Peyer's patch (tissue), 4 donors: ENCODE results near the gene TRERF1. TPM values are rescaled to one million over a fixed set of nuclear protein-coding genes. Genes with fewer than 3 reads are reported as not detected.
"Not testable (repeated sequence)": the region's sequence is repeated elsewhere in the genome, so short reads cannot be mapped to it uniquely, and the experiment has no call there.

Experiments used
- DNase-seq, 3 donors: peaks; one replicate each; pipeline ENCODE4 v3.0.0-alpha.2; 2017 to 2019
- H3K27ac ChIP-seq, 4 donors: fragments of 200-600 bp; sonication (generic); one replicate each; pipeline ENCODE4 v1.5.1; 2016 to 2019
- H3K27me3 ChIP-seq, 2 donors: fragments of 200-600 bp; sonication (generic); one replicate each; pipeline ENCODE4 v1.5.1; 2019
- H3K36me3 ChIP-seq, 3 donors: fragments of 200-600 bp; sonication (generic); one replicate each; pipeline ENCODE4 v1.5.1; 2016 to 2019
- H3K4me1 ChIP-seq, 4 donors: fragments of 200-600 bp; sonication (generic); one replicate each; pipeline ENCODE4 v1.5.1; 2016 to 2019
- H3K4me3 ChIP-seq, 4 donors: fragments of 200-600 bp; sonication (generic); 1 replicate in 3 of 4; 2 replicates in 1 of 4; pipeline ENCODE4 v1.5.1; 2016 to 2019; ENCODE audit warnings: mild to moderate bottlenecking in 1 of 4
- H3K9me3 ChIP-seq, 4 donors: fragments of 200-600 bp; sonication (generic); one replicate each; pipeline ENCODE4 v1.5.1; 2016 to 2019; ENCODE audit warnings: mild to moderate bottlenecking in 1 of 4
- CTCF ChIP-seq, 6 experiments: fragments of 450-650 bp in 4 of 6; fragments of 200-600 bp in 2 of 6; sonication (generic) in 1 of 6; IDR thresholded peaks; one replicate each; pipeline ENCODE4 v1.5.1; 2017 to 2019; ENCODE audit warnings: antibody characterized with exemption in 6 of 6, mild to moderate bottlenecking in 3 of 6, moderate library complexity in 1 of 6
- POLR2A ChIP-seq, 2 donors: fragments of 450-650 bp; IDR thresholded peaks; one replicate each; pipeline ENCODE4 v1.5.1; 2017; ENCODE audit warnings: antibody characterized with exemption in 2 of 2, mild to moderate bottlenecking in 2 of 2, moderate library complexity in 2 of 2
- total RNA-seq, 4 donors: library from RNA; depleted of rRNA; stranded (reverse); fragments of >200 nt; gene quantifications; one replicate each; pipeline ENCODE4 v1.1.0, GENCODE V29; 2016

Gene TRERF1
- total RNA-seq, 4 donors from 2014 or later: 4.6 to 28.1 (median 8.5) TPM

DNA sequence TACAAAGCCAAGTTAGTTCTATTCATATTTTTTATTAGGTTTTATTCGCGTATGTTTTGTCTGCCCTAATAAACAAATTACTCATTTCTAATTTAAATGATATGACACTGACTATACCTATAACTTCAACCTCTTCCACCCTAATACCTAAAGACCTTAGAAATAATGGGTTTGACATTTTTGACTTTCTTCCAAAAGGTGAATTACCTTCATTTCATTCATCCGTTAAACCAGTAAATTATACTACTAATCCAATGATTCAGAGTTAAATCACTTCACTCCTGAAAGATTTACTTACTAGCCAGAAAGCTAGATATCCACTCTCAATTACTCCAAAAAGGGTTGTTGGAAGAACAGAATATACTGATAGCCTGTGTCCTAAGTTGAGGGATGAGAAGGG is 239.3 kb downstream of the TRERF1 start:
- no peak for TF ChIP-seq CTCF (IDR thresholded peaks at IDR 0.05)
- TF ChIP-seq POLR2A (IDR thresholded peaks at IDR 0.05): no peak
- no peak for DNase-seq
- Histone ChIP-seq H3K4me3 (no peak overlapping the region), H3K27me3 (no peaks in the 10 kb centered on the region), H3K36me3 (peaks cover 0 to 57% (median 0%) of the 10 kb centered on the region in 3 donors), H3K4me1 (peaks cover 0 to 14% (median 0%) of the 10 kb centered on the region in 4 donors), H3K9me3 (no peaks in the 10 kb centered on the region), H3K27ac (no peak overlapping the region)

- no peak for DNase-seq
- Histone ChIP-seq H3K36me3 (peaks cover 0 to 65% (median 0%) of the 10 kb centered on the region in 3 donors), H3K27ac (no peak overlapping the region), H3K27me3 (no peaks in the 10 kb centered on the region), H3K4me3 (no peak overlapping the region), H3K9me3 (no peaks in the 10 kb centered on the region), H3K4me1 (peaks cover 0 to 8% (median 0%) of the 10 kb centered on the region in 4 donors)
- TF ChIP-seq CTCF (IDR thresholded peaks at IDR 0.05) (no peak), POLR2A (IDR thresholded peaks at IDR 0.05) (no peak)
Measured at GRCh38 chr6:42211726-42212125, 240.0 kb downstream of the TRERF1 start.

GRCh38 chr6:42210551-42210950 is 241.2 kb downstream of the TRERF1 start:
- Histone ChIP-seq H3K4me1 (no peaks in the 10 kb centered on the region), H3K27me3 (no peaks in the 10 kb centered on the region), H3K4me3 (no peak overlapping the region), H3K27ac (no peak overlapping the region), H3K9me3 (no peaks in the 10 kb centered on the region), H3K36me3 (peaks cover 0 to 71% (median 0%) of the 10 kb centered on the region in 3 donors)
- no peak for DNase-seq
- TF ChIP-seq CTCF (IDR thresholded peaks at IDR 0.05) (no peak), POLR2A (IDR thresholded peaks at IDR 0.05) (no peak)

- H3K27ac ChIP-seq, H3K4me3 ChIP-seq, H3K27me3 ChIP-seq, DNase-seq, H3K9me3 ChIP-seq: not testable (repeated sequence)
- Histone ChIP-seq H3K36me3 (peaks cover 0 to 62% (median 0%) of the 10 kb centered on the region in 3 donors), H3K4me1 (peaks cover 0 to 20% (median 0%) of the 10 kb centered on the region in 4 donors)
Measured at GRCh38 chr6:42207559-42207958, 244.2 kb downstream of the TRERF1 start.

DNA sequence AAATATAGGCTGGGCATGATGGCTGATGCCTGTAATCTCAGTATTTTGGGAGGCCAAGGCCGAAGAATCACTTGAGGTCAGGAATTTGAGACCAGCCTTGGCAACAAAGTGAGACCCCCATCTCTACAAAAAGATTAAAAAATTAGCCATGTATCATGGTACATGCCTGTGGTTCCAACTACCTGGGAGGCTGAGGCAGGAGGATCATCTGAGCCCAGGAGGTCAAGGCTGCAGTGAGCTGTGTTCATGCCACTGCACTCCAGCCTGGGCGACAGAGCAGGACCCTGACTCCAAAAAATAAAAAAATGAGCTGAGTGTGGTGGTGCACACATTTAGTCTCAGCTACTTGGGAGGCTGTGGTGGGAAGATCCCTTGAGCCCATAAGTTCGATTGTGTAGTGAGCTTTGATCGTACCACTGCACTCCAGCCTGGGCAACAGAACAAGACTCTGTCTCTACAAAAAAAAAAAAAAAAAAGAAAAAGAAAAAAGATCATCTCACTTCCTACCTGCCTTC is 246.9 kb downstream of the TRERF1 start:
- Histone ChIP-seq H3K27ac (peak overlapping the region in 2 of 4 donors; percentile 48 to 69), H3K9me3 (no peaks in the 10 kb centered on the region), H3K4me3 (no peak overlapping the region), H3K4me1 (peaks cover 0 to 20% (median 0%) of the 10 kb centered on the region in 4 donors), H3K27me3 (no peaks in the 10 kb centered on the region), H3K36me3 (peaks cover 0 to 37% (median 0%) of the 10 kb centered on the region in 3 donors)
- TF ChIP-seq POLR2A (IDR thresholded peaks at IDR 0.05) (no peak), CTCF (IDR thresholded peaks at IDR 0.05) (no peak)
- no peak for DNase-seq

- Histone ChIP-seq H3K27me3 (no peaks in the 10 kb centered on the region), H3K27ac (no peak overlapping the region), H3K4me3 (no peak overlapping the region), H3K4me1 (peaks cover 0 to 20% (median 0%) of the 10 kb centered on the region in 4 donors), H3K9me3 (no peaks in the 10 kb centered on the region), H3K36me3 (peaks cover 0 to 21% (median 0%) of the 10 kb centered on the region in 3 donors)
- TF ChIP-seq POLR2A (IDR thresholded peaks at IDR 0.05): no peak
- no peak for TF ChIP-seq CTCF (IDR thresholded peaks at IDR 0.05)
- no peak for DNase-seq
Measured at GRCh38 chr6:42203183-42203582, 248.5 kb downstream of the TRERF1 start.

DNA sequence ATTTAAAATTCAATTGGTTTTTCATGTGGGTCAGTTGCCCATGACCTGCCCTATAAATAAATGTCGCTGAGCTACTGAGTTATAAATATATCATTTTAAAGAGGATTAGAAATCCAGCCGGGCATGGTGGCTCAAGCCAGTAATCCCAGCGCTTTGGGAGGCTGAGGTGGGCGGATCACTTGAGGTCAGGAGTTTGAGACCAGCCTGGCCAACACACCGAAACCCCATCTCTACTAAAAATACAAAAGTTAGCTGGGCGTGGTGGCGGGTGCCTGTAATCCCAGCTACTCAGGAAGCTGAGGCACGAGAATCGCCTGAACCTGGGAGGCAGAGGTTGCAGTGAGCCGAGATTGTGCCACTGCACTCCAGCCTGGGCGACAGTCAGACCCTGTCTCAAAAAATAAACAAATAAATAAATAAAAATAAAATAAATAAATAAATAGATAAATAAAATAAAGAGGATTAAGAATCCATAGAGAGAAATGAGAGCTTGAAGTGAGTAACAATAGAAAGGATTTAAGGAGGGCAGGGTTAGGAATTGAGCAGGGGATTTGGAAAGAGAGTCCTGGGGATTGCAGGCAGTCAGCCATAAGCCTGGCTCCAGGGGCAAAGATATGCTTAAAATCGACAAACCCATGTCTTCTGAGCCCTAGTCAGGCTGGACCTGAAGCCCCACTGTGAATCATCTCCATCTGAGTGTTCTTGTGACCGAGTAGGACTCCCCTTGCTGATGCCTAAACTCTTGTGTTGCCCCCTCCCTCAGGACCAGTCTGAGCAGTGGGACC is 249.4 kb downstream of the TRERF1 start:
- not testable (repeated sequence) for H3K4me3 ChIP-seq, DNase-seq, H3K27ac ChIP-seq, H3K27me3 ChIP-seq, H3K9me3 ChIP-seq
- Histone ChIP-seq H3K36me3 (peaks cover 0 to 12% (median 0%) of the 10 kb centered on the region in 3 donors), H3K4me1 (peaks cover 0 to 25% (median 0%) of the 10 kb centered on the region in 4 donors)
